ENCODE data around the gene ADAMTSL2. TPM values are rescaled to one million over a fixed set of nuclear protein-coding genes. Genes with fewer than 3 reads are reported as not detected.

Gene ADAMTSL2
- total and polyA plus RNA-seq, 2 of the 13 experiments (the other 11 are each of a cell fraction or from before 2014, with no cell fraction given): 1.9 to 3.8 TPM

DNA sequence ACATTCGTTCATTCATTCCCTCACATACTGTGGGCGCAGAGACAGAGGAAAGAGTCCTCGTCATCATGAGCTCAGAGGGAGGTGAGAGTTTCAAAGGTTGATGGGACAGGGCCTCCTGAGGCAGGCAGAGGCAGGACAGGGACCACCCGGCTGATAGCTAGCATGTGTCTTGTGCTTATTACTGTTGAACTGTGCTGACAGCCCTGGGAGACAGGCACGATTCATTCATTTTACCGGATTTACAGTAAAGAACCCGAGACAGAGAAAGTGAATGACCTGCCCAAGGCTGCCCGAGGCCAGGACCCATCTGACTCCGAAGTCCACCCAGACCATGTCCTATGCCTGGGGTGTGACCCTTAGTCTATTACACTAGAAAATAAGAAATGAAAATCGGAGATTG is 79.6 kb downstream of the ADAMTSL2 start (continued):
- TF ChIP-seq ZNF383 (CRISPR knock-in tag; IDR thresholded peaks at IDR 0.05; ENCODE audit: borderline replicate concordance) (no peak), ZFP36 (IDR thresholded peaks at IDR 0.05; ENCODE audit: borderline replicate concordance, low read depth, low read length, partially characterized antibody) (no peak), ZNF558 (CRISPR knock-in tag; IDR thresholded peaks at IDR 0.05; ENCODE audit: borderline replicate concordance) (no peak), ZC3H4 (CRISPR knock-in tag; IDR thresholded peaks at IDR 0.05; ENCODE audit: borderline replicate concordance) (no peak), ETV5 (CRISPR knock-in tag; IDR thresholded peaks at IDR 0.05; ENCODE audit: borderline replicate concordance) (no peak), CHD2 (IDR thresholded peaks at IDR 0.05; ENCODE audit: low read depth, low read length) (no peak), HDAC2 (CRISPR knock-in tag; IDR thresholded peaks at IDR 0.05) (no peak), ZBTB7A (CRISPR knock-in tag; IDR thresholded peaks at IDR 0.05) (no peak), TBL1XR1 (IDR thresholded peaks at IDR 0.05; ENCODE audit: borderline replicate concordance, low read length, partially characterized antibody) (no peak), ZNF549 (CRISPR knock-in tag; IDR thresholded peaks at IDR 0.05) (no peak), BCLAF1 (IDR thresholded peaks at IDR 0.05) (no peak), ZSCAN30 (CRISPR knock-in tag; IDR thresholded peaks at IDR 0.05) (no peak)
- TF ChIP-seq, protein P1, sequence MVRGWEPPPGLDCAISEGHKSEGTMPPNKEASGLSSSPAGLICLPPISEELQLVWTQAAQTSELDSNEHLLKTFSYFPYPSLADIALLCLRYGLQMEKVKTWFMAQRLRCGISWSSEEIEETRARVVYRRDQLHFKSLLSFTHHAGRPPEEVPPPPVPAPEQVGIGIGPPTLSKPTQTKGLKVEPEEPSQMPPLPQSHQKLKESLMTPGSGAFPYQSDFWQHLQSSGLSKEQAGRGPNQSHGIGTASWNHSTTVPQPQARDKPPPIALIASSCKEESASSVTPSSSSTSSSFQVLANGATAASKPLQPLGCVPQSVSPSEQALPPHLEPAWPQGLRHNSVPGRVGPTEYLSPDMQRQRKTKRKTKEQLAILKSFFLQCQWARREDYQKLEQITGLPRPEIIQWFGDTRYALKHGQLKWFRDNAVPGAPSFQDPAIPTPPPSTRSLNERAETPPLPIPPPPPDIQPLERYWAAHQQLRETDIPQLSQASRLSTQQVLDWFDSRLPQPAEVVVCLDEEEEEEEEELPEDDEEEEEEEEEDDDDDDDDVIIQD (CRISPR knock-in tag; IDR thresholded peaks at IDR 0.05; ENCODE audit: low read depth): no peak
- TF ChIP-seq, protein P2, sequence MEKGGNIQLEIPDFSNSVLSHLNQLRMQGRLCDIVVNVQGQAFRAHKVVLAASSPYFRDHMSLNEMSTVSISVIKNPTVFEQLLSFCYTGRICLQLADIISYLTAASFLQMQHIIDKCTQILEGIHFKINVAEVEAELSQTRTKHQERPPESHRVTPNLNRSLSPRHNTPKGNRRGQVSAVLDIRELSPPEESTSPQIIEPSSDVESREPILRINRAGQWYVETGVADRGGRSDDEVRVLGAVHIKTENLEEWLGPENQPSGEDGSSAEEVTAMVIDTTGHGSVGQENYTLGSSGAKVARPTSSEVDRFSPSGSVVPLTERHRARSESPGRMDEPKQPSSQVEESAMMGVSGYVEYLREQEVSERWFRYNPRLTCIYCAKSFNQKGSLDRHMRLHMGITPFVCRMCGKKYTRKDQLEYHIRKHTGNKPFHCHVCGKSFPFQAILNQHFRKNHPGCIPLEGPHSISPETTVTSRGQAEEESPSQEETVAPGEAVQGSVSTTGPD (CRISPR knock-in tag; IDR thresholded peaks at IDR 0.05): no peak
